BE2C (cell line): ENCODE measurements around the gene C10orf62.
"Not testable (repeated sequence)": the region's sequence is repeated elsewhere in the genome, so short reads cannot be mapped to it uniquely, and the experiment has no call there.

ENCODE experiments used
- DNase-seq: peaks from one replicate; pipeline ENCODE4 v3.0.0-alpha.2; 2020
- H3K27me3 ChIP-seq: fragments of 250-450 bp; sonication (Bioruptor Pico); 2 replicates; pipeline ENCODE4 v1.5.1; 2020; ENCODE audit warnings: mild to moderate bottlenecking
- H3K36me3 ChIP-seq: fragments of 250-450 bp; sonication (Bioruptor Pico); 2 replicates; pipeline ENCODE4 v1.5.1; 2020; ENCODE audit warnings: mild to moderate bottlenecking
- H3K4me1 ChIP-seq: fragments of 250-450 bp; sonication (Bioruptor Pico); 2 replicates; pipeline ENCODE4 v1.5.1; 2020
- H3K4me3 ChIP-seq: 2 replicates; pipeline ENCODE4 v1.5.1; 2011; ENCODE audit warnings: low read depth, low read length
- H3K9me3 ChIP-seq: fragments of 250-450 bp; sonication (Bioruptor Pico); 2 replicates; pipeline ENCODE4 v1.5.1; 2020
- TF ChIP-seq, protein P1 (sequence below): IDR thresholded peaks from 2 replicates; pipeline ENCODE4 v1.5.1; 2012; ENCODE audit warnings: mild to moderate bottlenecking, low read depth, low read length

Gene C10orf62

DNA sequence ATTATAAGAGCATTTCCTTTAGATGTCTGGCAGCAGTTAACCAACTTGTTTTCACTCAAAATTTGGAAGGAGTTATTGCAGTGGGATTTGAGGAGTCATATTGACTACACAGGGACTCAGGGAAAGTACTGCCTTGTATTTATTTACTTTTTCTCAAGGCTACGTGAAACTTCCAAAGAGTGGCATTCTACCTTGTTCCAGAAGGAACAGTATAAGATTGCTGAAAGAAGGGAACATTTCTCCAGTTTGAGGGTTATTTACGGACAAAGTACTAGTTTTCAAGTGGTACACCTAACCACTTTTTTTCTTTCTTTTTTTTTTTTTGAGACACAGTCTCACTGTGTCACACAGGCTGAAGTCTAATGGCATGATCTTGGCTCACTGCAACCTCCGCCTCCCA is 38.7 kb downstream of the C10orf62 start:
- Histone ChIP-seq H3K36me3 (no peaks in the 10 kb centered on the region), H3K4me1 (no peaks in the 10 kb centered on the region)
- TF ChIP-seq, protein P1, sequence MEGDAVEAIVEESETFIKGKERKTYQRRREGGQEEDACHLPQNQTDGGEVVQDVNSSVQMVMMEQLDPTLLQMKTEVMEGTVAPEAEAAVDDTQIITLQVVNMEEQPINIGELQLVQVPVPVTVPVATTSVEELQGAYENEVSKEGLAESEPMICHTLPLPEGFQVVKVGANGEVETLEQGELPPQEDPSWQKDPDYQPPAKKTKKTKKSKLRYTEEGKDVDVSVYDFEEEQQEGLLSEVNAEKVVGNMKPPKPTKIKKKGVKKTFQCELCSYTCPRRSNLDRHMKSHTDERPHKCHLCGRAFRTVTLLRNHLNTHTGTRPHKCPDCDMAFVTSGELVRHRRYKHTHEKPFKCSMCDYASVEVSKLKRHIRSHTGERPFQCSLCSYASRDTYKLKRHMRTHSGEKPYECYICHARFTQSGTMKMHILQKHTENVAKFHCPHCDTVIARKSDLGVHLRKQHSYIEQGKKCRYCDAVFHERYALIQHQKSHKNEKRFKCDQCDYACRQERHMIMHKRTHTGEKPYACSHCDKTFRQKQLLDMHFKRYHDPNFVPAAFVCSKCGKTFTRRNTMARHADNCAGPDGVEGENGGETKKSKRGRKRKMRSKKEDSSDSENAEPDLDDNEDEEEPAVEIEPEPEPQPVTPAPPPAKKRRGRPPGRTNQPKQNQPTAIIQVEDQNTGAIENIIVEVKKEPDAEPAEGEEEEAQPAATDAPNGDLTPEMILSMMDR, result no peak

DNA sequence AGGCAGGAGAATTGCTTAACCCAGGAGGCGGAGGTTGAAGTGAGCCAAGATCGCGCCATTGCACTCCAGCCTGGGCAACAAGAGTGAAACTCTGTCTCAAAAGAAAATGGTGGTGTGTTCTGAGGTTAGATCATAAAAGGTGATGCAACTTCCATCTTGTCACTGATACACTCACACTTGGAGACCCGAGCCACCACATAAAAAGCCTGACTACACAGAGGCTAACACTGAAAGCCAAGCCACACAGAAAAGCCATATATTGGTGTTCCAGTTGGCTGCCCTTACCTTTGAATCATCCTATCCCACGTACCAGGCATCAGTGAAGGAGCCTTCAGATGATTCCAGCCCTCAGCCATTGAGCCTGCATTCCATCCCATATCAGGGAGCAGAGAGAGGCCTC is 39.8 kb downstream of the C10orf62 start:
- TF ChIP-seq, protein P1, result no peak
- DNase-seq, result no peak
- no peaks in the 10 kb centered on the region for H3K27me3 ChIP-seq

More for the DNA sequence above, 38.7 kb downstream of the C10orf62 start:
- no peak for DNase-seq
- Histone ChIP-seq H3K9me3 (no peaks in the 10 kb centered on the region), H3K27me3 (no peaks in the 10 kb centered on the region), H3K4me3 (no peak overlapping the region)

GRCh38 chr10:97631098-97631497 is 41.6 kb downstream of the C10orf62 start:
- H3K4me1 ChIP-seq, result no peaks in the 10 kb centered on the region
- no peak for DNase-seq
- no peaks in the 10 kb centered on the region for H3K9me3 ChIP-seq
- H3K36me3 ChIP-seq, result no peaks in the 10 kb centered on the region
- no peak overlapping the region for H3K4me3 ChIP-seq
- TF ChIP-seq, protein P1, result no peak
- no peaks in the 10 kb centered on the region for H3K27me3 ChIP-seq

More for the DNA sequence above, 39.8 kb downstream of the C10orf62 start:
- Histone ChIP-seq H3K4me1 (no peaks in the 10 kb centered on the region), H3K36me3 (no peaks in the 10 kb centered on the region), H3K9me3 (no peaks in the 10 kb centered on the region), H3K4me3 (no peak overlapping the region)

GRCh38 chr10:97632949-97633884 is 43.7 kb downstream of the C10orf62 start, which contains the start of gene MORN4:
MORN4 (minus strand) TSS chr10:97633500; CDS start chr10:97619653, 13,847 bp downstream.
- no peaks in the 10 kb centered on the region for H3K36me3 ChIP-seq
- H3K4me3 ChIP-seq, result peak within 1 kb of the TSS; percentile 86
- H3K9me3 ChIP-seq, result no peaks in the 10 kb centered on the region
- TF ChIP-seq, protein P1, result no peak
- no peaks in the 10 kb centered on the region for H3K27me3 ChIP-seq
- H3K4me1 ChIP-seq, result no peaks in the 10 kb centered on the region
- peak; percentile 94 for DNase-seq

DNA sequence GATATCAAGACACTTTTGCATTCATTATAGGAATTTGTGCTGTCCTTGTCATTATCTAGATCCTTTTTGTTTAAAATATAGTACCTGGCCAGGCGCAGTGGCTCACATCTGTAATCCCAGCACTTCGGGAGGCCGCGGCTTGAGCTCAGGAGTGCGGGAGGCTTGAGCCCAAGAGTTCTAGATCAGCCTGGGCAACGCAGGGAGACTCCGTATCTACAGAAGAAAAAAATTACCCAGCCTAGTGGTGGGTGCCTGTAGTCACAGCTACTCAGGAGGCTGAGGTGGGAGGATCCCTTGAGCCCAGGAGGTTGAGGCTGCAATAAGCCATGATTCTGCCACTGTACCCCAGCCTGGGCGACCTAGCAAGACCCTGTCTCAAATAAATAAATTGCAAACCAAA is 44.4 kb downstream of the C10orf62 start:
- Histone ChIP-seq H3K36me3 (no peaks in the 10 kb centered on the region), H3K9me3 (no peaks in the 10 kb centered on the region), H3K4me3 (peak overlapping the region; percentile 86), H3K27me3 (no peaks in the 10 kb centered on the region), H3K4me1 (no peaks in the 10 kb centered on the region)
- no peak for DNase-seq
- TF ChIP-seq, protein P1, result no peak

- TF ChIP-seq, protein P1, result no peak
- H3K4me1 ChIP-seq, result no peaks in the 10 kb centered on the region
- no peaks in the 10 kb centered on the region for H3K36me3 ChIP-seq
- H3K27me3 ChIP-seq, result no peaks in the 10 kb centered on the region
- H3K9me3 ChIP-seq, result no peaks in the 10 kb centered on the region
- no peak overlapping the region for H3K4me3 ChIP-seq
- DNase-seq, result no peak
These were observed 46.1 kb downstream of the C10orf62 start for GRCh38 chr10:97635577-97635976.

DNA sequence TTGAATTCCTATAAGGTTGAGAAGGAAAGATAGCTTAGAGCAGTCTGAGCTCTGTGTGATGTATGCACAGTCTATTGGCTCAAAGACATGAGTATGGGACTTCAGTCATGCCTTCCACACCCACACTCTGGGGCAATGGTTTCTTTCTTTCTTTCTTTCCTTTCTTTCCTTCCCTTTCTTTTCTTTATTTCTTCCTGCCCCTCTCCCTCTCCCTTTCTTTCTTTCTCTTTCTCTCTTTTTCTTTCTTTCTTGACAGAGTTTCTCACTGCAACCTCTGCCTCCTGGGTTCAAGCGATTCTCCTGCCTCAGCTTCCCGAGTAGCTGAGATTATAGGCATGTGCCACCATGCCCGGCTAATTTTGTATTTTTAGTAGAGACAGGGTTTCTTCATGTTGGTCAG is 49.6 kb downstream of the C10orf62 start:
- not testable (repeated sequence) for H3K4me3 ChIP-seq, H3K9me3 ChIP-seq, H3K27me3 ChIP-seq, DNase-seq, H3K4me1 ChIP-seq, H3K36me3 ChIP-seq
